OCI-LY7 (cell line): ENCODE data around the gene PINK1. TPM values are rescaled to one million over a fixed set of nuclear protein-coding genes. Genes with fewer than 3 reads are reported as not detected.

Experiments
- BruUV-seq: library from RNA; stranded (reverse); fragments of 400-500 nt; replicated peaks from 2 replicates; lab custom pipeline; 2021; lab: Mats Ljungman, UMichigan
- CTCF ChIA-PET: fragments of 300-600 bp; sonication (Branson Sonifier 250); formaldehyde crosslinking; loops from one replicate; lab custom pipeline; 2022; ENCODE audit warnings: antibody characterized with exemption; ENCODE audit not compliant: unreplicated experiment; lab: Charles Lee
- POLR2A ChIA-PET: fragments of 300-600 bp; sonication (Branson Sonifier 250); formaldehyde crosslinking; loops from one replicate; lab custom pipeline; 2022; ENCODE audit warnings: antibody characterized with exemption; lab: Charles Lee
- DNase-seq: peaks from one replicate; pipeline ENCODE4 v3.0.0-alpha.2; 2015; ENCODE audit warnings: low spot score
- H2AFZ ChIP-seq: fragments of 200-600 bp; sonication (generic), shearing (Covaris generic); 2 replicates; pipeline ENCODE4 v1.6.1; 2014; ENCODE audit warnings: mild to moderate bottlenecking, antibody characterized with exemption, low read length, moderate library complexity
- H3K27ac ChIP-seq: fragments of 200-600 bp; sonication (generic); 2 replicates; pipeline ENCODE4 v1.5.1; 2014; ENCODE audit warnings: mixed run types, low read depth, mild to moderate bottlenecking, moderate library complexity, low read length, inconsistent platforms; ENCODE audit not compliant: poor library complexity, severe bottlenecking
- H3K36me3 ChIP-seq: fragments of 200-600 bp; sonication (generic); 2 replicates; pipeline ENCODE4 v1.6.1; 2014; ENCODE audit warnings: mild to moderate bottlenecking, antibody characterized with exemption, low read length, moderate library complexity, mixed read lengths; ENCODE audit not compliant: insufficient read depth
- H3K4me1 ChIP-seq: fragments of 200-600 bp; sonication (generic); 2 replicates; pipeline ENCODE4 v1.5.1; 2014; ENCODE audit warnings: mild to moderate bottlenecking, low read length; ENCODE audit not compliant: insufficient read depth, poor library complexity, severe bottlenecking
- H3K4me2 ChIP-seq: fragments of 200-600 bp; sonication (generic); 2 replicates; pipeline ENCODE4 v1.6.1; 2014; ENCODE audit warnings: mild to moderate bottlenecking, low read length
- H3K4me3 ChIP-seq: fragments of 200-600 bp; sonication (generic); 2 replicates; pipeline ENCODE4 v1.5.1; 2014; ENCODE audit warnings: mild to moderate bottlenecking, low read depth, low read length; ENCODE audit not compliant: poor library complexity, severe bottlenecking
- H3K79me2 ChIP-seq: fragments of 200-600 bp; sonication (generic); 2 replicates; pipeline ENCODE4 v1.6.1; 2016; ENCODE audit warnings: low read depth, mild to moderate bottlenecking, low read length, moderate library complexity, mixed read lengths; ENCODE audit not compliant: insufficient read depth
- H3K9me2 ChIP-seq: fragments of 200-600 bp; sonication (generic); 2 replicates; pipeline ENCODE4 v1.6.1; 2016; ENCODE audit warnings: mild to moderate bottlenecking, low read length, mixed read lengths; ENCODE audit not compliant: insufficient read depth
- H3K9me3 ChIP-seq: fragments of 200-600 bp; sonication (generic); 2 replicates; pipeline ENCODE4 v1.6.1; 2014; ENCODE audit warnings: mild to moderate bottlenecking, mixed run types, low read length, mixed read lengths
- H4K20me1 ChIP-seq: fragments of 200-600 bp; sonication (generic); 2 replicates; pipeline ENCODE4 v1.6.1; 2014; ENCODE audit warnings: mild to moderate bottlenecking, antibody characterized with exemption, low read length, moderate library complexity, mixed read lengths; ENCODE audit not compliant: insufficient read depth
- EZH2phosphoT487 ChIP-seq: fragments of 200-600 bp; sonication (generic); IDR thresholded peaks from 2 replicates; pipeline ENCODE4 v1.6.1; 2018; ENCODE audit warnings: low read depth, borderline replicate concordance, mild to moderate bottlenecking, mixed run types, antibody characterized with exemption, low read length, moderate library complexity, mixed read lengths
- intact Hi-C: fragments of 100-400 bp; cut with micrococcal nuclease; formaldehyde crosslinking; loops from one replicate; pipeline ENCODE4 v1.10.0; 2022; ENCODE audit not compliant: unreplicated experiment
- total RNA-seq, 2 experiments: library from RNA; depleted of rRNA in 1 of 2; stranded (reverse); fragments of >200 nt in 1 of 2; shearing (Covaris generic) in 1 of 2; gene quantifications; 2 replicates each; pipeline ENCODE4 v1.2.3, GENCODE V29; 2014 to 2022
- TF ChIP-seq, protein P1 (sequence below): fragments of 200-600 bp; sonication (generic); conservative IDR thresholded peaks from 2 replicates; pipeline ENCODE4 v1.5.1; 2014; ENCODE audit warnings: mild to moderate bottlenecking, antibody characterized with exemption, low read length, moderate library complexity, mixed read lengths

Gene PINK1
- total RNA-seq, 2 experiments from 2014 or later = 8.9 to 13.4 TPM

DNA sequence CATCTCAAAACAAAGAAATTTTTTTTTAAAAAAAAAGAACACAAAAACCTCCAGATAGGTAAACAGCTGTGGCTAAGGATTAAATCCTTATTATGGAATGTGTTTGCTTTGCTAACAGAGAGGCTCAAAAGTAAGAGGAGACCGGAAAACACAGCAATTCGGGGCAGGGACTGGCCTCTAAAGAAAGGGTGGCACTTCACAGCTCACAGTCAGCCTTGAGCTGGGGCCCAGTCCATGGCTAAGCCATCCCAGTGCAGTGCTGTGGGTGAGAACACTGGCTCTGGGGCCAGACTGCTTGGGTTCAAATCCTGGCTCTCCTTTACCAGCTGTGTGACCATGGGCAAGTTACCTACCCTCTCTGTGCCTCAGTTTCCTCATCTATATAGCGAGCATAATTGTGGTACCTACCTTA is 56.4 kb downstream of the PINK1 start:
- H3K79me2 ChIP-seq = no peaks in the 10 kb centered on the region
- POLR2A ChIA-PET = no interaction called here
- intact Hi-C loops = loop anchor here (10.0 kb wide), 1 partner anchor 275 kb away; no protein-coding TSS in a partner anchor

DNA sequence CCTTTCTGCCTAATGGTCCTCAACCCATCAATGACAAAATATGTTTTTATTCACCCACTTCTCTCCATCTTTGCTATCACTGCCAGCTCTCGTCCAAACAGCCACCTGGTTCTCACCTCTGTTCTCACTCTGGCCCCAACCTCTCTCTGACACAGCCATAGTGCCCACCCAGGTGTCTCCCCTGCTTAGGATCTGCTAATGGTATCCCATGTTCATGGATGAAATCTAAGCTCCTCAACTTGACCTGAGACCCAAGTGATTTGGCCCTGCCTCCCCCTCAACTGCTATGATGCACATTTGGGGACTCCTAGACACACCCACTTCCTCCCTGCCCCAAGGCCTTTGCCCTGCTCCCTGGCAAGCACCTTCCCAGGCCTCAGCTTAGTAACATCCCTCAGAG is 58.6 kb downstream of the PINK1 start:
- no peak for DNase-seq
- Histone ChIP-seq H3K36me3 (no peaks in the 10 kb centered on the region), H3K9me3 (no peaks in the 10 kb centered on the region), H3K4me3 (no peak overlapping the region), H2AFZ (no peak overlapping the region), H3K4me1 (no peaks in the 10 kb centered on the region), H3K4me2 (no peak overlapping the region), H4K20me1 (no peaks in the 10 kb centered on the region), H3K27ac (no peak overlapping the region), H3K9me2 (no peaks in the 10 kb centered on the region), H3K79me2 (no peaks in the 10 kb centered on the region)
- intact Hi-C loops = loop anchor here (10.0 kb wide), 1 partner anchor 273 kb away; no protein-coding TSS in a partner anchor
- ChIA-PET CTCF (no interaction called here), POLR2A (no interaction called here)
- TF ChIP-seq, protein P1, sequence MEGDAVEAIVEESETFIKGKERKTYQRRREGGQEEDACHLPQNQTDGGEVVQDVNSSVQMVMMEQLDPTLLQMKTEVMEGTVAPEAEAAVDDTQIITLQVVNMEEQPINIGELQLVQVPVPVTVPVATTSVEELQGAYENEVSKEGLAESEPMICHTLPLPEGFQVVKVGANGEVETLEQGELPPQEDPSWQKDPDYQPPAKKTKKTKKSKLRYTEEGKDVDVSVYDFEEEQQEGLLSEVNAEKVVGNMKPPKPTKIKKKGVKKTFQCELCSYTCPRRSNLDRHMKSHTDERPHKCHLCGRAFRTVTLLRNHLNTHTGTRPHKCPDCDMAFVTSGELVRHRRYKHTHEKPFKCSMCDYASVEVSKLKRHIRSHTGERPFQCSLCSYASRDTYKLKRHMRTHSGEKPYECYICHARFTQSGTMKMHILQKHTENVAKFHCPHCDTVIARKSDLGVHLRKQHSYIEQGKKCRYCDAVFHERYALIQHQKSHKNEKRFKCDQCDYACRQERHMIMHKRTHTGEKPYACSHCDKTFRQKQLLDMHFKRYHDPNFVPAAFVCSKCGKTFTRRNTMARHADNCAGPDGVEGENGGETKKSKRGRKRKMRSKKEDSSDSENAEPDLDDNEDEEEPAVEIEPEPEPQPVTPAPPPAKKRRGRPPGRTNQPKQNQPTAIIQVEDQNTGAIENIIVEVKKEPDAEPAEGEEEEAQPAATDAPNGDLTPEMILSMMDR = no peak
- TF ChIP-seq EZH2phosphoT487 = no peak
- no TSS peak for BruUV-seq

More for the DNA sequence above, 56.4 kb downstream of the PINK1 start:
- Histone ChIP-seq H3K27ac (no peak overlapping the region), H3K9me2 (no peaks in the 10 kb centered on the region), H3K4me3 (no peak overlapping the region), H3K36me3 (no peaks in the 10 kb centered on the region), H4K20me1 (no peaks in the 10 kb centered on the region), H3K9me3 (no peaks in the 10 kb centered on the region), H2AFZ (no peak overlapping the region), H3K4me1 (no peaks in the 10 kb centered on the region), H3K4me2 (no peak overlapping the region)
- CTCF ChIA-PET = no interaction called here
- no peak for TF ChIP-seq EZH2phosphoT487
- TF ChIP-seq, protein P1 = no peak
- no TSS peak for BruUV-seq
- no peak for DNase-seq

DNA sequence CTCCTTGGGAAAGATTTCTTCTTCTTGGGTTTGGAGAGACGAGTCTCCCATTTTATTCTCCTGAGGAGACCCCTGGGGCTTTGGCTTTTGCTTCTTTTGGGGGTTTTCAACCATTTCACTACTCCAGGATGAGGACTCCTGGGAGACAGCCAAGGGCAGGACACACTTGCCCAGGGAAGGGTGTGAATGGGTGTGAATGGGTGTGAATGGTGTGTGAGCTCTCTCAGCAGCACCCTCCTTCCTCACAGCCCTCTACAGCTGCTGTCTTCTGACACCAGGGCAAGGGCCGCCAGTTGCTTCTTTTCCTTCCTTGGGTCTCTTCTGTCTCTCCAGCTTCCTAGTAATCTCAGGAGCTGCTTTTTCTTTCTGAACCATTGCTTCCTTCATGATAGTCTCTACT is 60.4 kb downstream of the PINK1 start:
- H3K9me3 ChIP-seq = no peaks in the 10 kb centered on the region
- H2AFZ ChIP-seq = no peak overlapping the region
- H4K20me1 ChIP-seq = no peaks in the 10 kb centered on the region
- DNase-seq = no peak
- intact Hi-C loops = loop anchor here (10.0 kb wide), 1 partner anchor 271 kb away; no protein-coding TSS in a partner anchor
- no peak overlapping the region for H3K4me3 ChIP-seq
- H3K4me1 ChIP-seq = no peaks in the 10 kb centered on the region
- H3K9me2 ChIP-seq = no peaks in the 10 kb centered on the region
- H3K79me2 ChIP-seq = no peaks in the 10 kb centered on the region
- no peaks in the 10 kb centered on the region for H3K36me3 ChIP-seq
- no peak overlapping the region for H3K4me2 ChIP-seq
- H3K27ac ChIP-seq = no peak overlapping the region
- TF ChIP-seq, protein P1 = no peak
- no peak for TF ChIP-seq EZH2phosphoT487
- CTCF ChIA-PET = interaction anchor here (0.6 kb wide), 1 partner anchor 286 kb away, joined by 3 read pairs; no protein-coding TSS in a partner anchor
- no TSS peak for BruUV-seq
- POLR2A ChIA-PET = no interaction called here
